NB4 (cell line): ENCODE results near the gene SGMS1.

ENCODE experiments used
- DNase-seq: peaks from one replicate; pipeline ENCODE4 v3.0.0; 2010; ENCODE audit warnings: low read depth
- H3K4me3 ChIP-seq: one replicate; pipeline ENCODE4 v1.5.1; 2011; ENCODE audit warnings: mild to moderate bottlenecking, low read depth, low read length, moderate library complexity
- CTCF ChIP-seq: IDR thresholded peaks from one replicate; pipeline ENCODE4 v1.5.1; 2012; ENCODE audit warnings: low read depth, low read length
- MAX ChIP-seq: IDR thresholded peaks from 2 replicates; pipeline ENCODE4 v1.6.1; 2011; ENCODE audit warnings: low read depth, low read length
- MYC ChIP-seq: IDR thresholded peaks from 2 replicates; pipeline ENCODE4 v1.6.1; 2011; ENCODE audit warnings: low read depth, low read length
- POLR2A ChIP-seq: IDR thresholded peaks from 2 replicates; pipeline ENCODE4 v1.6.1; 2011; ENCODE audit warnings: mild to moderate bottlenecking; ENCODE audit not compliant: insufficient read length; ENCODE audit errors: extremely low read depth

Gene SGMS1

GRCh38 chr10:50396491-50397311 lies 227.1 kb downstream of the SGMS1 start:
- DNase-seq, result no peak
- TF ChIP-seq POLR2A, result no peak
- no peak for TF ChIP-seq MAX
- no peak for TF ChIP-seq MYC
- no peak for TF ChIP-seq CTCF
- no peak overlapping the region for H3K4me3 ChIP-seq

- no peak overlapping the region for H3K4me3 ChIP-seq
- TF ChIP-seq MYC (no peak), POLR2A (no peak), CTCF (no peak), MAX (no peak)
- DNase-seq, result no peak
These were observed 227.9 kb downstream of the SGMS1 start for GRCh38 chr10:50395851-50396250.

DNA sequence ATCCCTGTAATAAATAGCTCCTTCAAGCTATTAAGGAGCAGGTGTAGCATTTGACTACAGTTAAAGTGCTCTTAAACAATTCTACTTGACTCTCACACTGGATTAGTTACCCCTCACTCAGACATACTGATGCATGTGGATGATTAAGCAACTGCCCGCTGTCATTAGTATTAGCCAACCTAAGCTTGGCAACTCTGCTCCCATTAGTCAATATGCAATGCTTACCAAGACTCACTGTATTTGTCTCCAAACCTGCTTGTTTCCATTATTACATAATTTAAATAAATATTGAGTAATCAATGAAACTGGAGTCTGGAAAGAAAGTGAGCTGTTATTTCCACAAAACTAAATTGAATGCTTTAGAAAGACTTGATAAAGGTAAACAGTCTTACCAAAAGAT lies 228.5 kb downstream of the SGMS1 start:
- no peak overlapping the region for H3K4me3 ChIP-seq
- DNase-seq, result peak; percentile 11
- no peak for TF ChIP-seq MAX
- no peak for TF ChIP-seq POLR2A
- no peak for TF ChIP-seq CTCF
- TF ChIP-seq MYC, result no peak

DNA sequence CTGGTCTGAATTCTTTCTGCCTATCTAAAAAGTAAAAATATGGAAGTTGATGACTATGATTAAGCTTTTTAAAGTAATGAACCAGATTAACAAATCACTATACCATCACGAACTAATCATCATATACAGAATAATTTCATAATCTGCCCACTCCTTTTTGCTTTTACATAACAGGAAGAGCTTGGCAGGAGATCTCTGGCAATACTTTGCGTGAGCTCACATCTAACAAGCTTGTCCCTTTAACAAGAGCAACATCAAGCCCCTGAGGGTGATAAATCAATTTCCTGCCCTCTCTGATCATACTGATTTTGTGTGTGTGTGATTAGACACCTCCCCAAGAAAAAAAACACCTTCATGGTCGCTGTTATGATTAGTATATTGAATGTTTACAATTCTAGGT lies 228.9 kb downstream of the SGMS1 start:
- DNase-seq, result no peak
- TF ChIP-seq MYC, result no peak
- TF ChIP-seq CTCF, result no peak
- no peak for TF ChIP-seq POLR2A
- no peak for TF ChIP-seq MAX
- H3K4me3 ChIP-seq, result no peak overlapping the region

GRCh38 chr10:50393784-50394467 lies 229.8 kb downstream of the SGMS1 start:
- no peak for DNase-seq
- no peak overlapping the region for H3K4me3 ChIP-seq
- TF ChIP-seq CTCF, result no peak
- no peak for TF ChIP-seq MAX
- no peak for TF ChIP-seq MYC
- TF ChIP-seq POLR2A, result no peak
